Dendritic cell treated with granulocyte-macrophage colony-stimulating factor and Interleukin-4, amounts not matched to agents 40 ng/mL and 50 ng/mL, for 4 days (primary cell): ENCODE measurements around the gene RBPJ.

Experiments
- H3K27ac Mint-ChIP-seq: one replicate; pipeline ENCODE4 v1.8.0; 2022; ENCODE audit warnings: mild to moderate bottlenecking, mixed read lengths
- H3K27me3 Mint-ChIP-seq: one replicate; pipeline ENCODE4 v1.8.0; 2022; ENCODE audit warnings: mild to moderate bottlenecking, mixed read lengths
- H3K36me3 Mint-ChIP-seq: one replicate; pipeline ENCODE4 v1.8.0; 2022; ENCODE audit warnings: low read depth, mixed read lengths
- H3K4me1 Mint-ChIP-seq: one replicate; pipeline ENCODE4 v1.8.0; 2022; ENCODE audit warnings: low read depth, mixed read lengths
- H3K4me3 Mint-ChIP-seq: one replicate; pipeline ENCODE4 v1.8.0; 2022; ENCODE audit warnings: mild to moderate bottlenecking, moderate library complexity, mixed read lengths
- H3K9me3 Mint-ChIP-seq: one replicate; pipeline ENCODE4 v1.8.0; 2022; ENCODE audit warnings: mixed read lengths
- intact Hi-C: fragments of 100-400 bp; cut with micrococcal nuclease; formaldehyde crosslinking; loops from one replicate; pipeline ENCODE4 v1.15.0; 2022

Gene RBPJ

DNA sequence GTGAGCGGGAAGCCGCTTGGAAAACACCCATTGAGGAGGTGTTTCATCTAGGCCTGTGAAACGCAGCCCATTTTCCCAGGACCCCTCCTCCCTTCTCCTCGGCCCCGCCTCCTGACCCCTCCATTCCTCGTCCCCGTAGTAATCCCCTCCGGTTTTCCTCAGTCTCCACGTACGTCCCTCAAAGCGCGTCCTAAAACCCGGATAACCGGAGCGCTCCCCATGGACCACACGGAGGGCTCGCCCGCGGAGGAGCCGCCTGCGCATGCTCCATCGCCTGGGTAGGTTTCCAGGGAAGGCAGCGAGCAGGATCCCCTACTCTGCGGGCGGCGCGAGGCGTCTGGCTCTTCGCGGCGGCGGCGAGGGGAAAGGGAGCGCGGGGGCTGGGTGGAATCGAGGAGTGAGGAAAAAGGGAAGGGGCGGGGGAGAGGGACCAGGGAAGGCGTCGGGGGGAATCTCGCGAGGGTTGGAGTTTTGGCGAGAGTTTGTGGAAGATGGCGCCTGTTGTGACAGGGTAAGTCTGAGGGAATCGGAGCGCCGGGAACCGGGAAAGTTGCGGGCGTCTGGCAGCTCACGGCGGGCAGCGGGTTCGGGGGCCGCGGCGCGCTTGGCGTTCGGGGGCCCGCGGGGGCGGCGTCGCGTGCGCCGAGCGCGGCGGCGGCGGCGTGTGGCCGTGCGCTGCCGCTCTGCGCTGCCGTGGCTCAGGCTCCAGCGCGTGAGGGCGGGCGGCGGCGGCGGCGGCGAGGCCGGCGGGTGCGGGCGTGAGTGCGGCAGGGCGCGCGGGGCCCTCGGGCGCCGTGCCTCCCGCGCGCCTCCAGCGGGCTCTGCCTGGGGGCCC, at the start of gene RBPJ:
Gene RBPJ (plus strand): TSS at position 477 of the 835 bp plus-strand sequence. CDS start 15 bp downstream, at position 492.
- Mint-ChIP-seq H3K9me3 (peaks cover 21% of the 10 kb centered on the region), H3K27me3 (no peaks in the 10 kb centered on the region), H3K4me1 (peaks cover 50% of the 10 kb centered on the region), H3K4me3 (peak within 1 kb of the TSS; percentile 94), H3K27ac (peak within 1 kb of the TSS; percentile 98), H3K36me3 (peaks cover 73% of the 10 kb centered on the region)
- intact Hi-C loops = loop anchor here (1.0 to 10.0 kb wide), 5 partner anchors 102 to 396 kb away; no protein-coding TSS in a partner anchor

DNA sequence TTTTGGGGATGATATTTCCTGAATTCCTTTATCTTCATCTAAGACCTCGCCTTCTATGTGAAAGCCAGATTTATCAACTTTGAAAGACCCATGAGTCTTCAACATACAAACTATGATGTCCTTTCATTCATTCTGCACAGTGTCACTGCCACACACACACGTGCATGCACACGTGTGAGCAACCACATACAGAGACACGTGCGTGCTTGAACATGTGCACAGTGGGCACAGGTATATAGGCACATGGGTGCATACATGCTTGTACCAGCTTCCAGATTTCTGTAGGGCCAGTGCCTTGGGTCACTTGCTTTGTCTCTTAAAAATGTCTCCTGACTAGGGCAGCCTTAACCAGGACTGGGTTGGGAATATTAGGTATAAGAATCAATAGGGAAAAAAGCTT, 49.1 kb upstream of the RBPJ start:
- Mint-ChIP-seq H3K4me1 (peaks cover 69% of the 10 kb centered on the region), H3K27me3 (no peaks in the 10 kb centered on the region), H3K9me3 (no peaks in the 10 kb centered on the region), H3K36me3 (peaks cover 12% of the 10 kb centered on the region), H3K27ac (peak overlapping the region; percentile 90), H3K4me3 (no peak overlapping the region)
- intact Hi-C loops = loop anchor here (2.0 to 5.0 kb wide), 2 partner anchors 17 to 46 kb away; no protein-coding TSS in a partner anchor

DNA sequence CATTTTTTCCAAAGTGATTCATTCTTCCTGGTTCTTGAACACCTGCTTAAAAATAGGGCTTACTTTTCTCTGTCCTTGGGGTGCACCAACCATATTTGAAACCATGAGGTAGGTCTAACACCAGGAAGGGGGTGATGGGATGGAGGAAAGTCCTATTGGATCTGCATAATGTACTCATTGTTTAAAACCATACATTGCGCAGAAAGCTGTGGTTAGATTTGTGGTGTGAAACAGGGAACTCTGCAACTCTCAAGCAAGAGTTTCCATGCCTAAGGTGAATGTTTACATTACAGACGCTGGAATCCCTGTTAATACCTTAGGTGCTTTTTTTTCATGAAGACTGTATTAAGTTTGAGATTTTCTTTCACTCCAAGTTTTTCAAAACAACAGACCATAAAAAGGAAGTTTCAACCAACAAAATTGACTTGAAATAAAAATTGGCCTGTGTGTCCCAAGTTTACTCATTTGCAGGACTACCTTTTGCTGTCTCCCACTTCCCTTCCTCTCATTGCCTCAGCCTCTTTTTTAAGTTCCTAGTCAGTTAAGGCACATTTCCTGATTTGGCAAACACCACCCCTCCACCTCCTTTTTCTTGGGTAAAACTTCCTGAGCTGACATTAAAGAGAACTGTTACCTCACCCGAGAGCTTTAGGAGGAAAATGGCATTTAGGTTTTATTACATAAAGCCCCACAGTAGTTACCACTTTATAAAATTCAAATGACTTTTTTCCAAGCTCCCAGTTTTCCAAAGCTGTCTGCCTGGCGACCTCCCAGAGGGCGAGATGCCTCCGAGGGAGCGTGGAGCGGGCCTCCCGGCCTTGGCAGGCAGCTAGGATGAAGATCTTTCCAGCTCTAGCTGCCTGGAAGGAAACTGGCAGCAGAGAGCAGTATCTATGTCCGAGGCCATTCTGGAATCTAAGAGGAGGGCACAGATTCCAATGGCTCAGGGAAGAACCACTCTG, 47.9 kb upstream of the RBPJ start:
- Mint-ChIP-seq H3K27me3 (no peaks in the 10 kb centered on the region), H3K4me1 (peaks cover 78% of the 10 kb centered on the region), H3K36me3 (peaks cover 12% of the 10 kb centered on the region), H3K4me3 (peak overlapping the region; percentile 72), H3K27ac (peak overlapping the region; percentile 90), H3K9me3 (no peaks in the 10 kb centered on the region)
- intact Hi-C loops = loop anchor here (2.0 to 5.0 kb wide), 2 partner anchors 16 to 44 kb away; no protein-coding TSS in a partner anchor

DNA sequence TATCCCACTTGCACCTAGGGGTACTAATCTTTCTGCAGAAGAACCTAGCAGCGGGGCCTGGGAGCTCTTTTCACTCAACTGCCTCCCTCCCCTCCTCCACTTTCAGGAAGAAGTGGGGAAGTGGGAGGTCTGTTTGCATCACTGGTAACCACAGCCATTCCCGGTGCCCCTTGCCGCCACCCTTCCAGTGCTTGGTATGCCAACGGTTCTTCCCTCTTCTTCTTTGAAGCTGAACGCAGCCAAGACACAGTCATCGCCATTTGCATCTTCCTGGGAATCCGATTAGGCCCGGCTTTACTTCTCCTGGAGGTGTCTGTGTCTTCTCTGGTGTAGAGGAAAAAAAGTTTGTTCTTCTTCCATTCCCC, 47.2 kb upstream of the RBPJ start:
- Mint-ChIP-seq H3K27me3 (no peaks in the 10 kb centered on the region), H3K27ac (peak overlapping the region; percentile 90), H3K9me3 (no peaks in the 10 kb centered on the region), H3K36me3 (peaks cover 12% of the 10 kb centered on the region), H3K4me3 (peak overlapping the region; percentile 72), H3K4me1 (peaks cover 74% of the 10 kb centered on the region)
- intact Hi-C loops = loop anchor here (2.0 to 5.0 kb wide), 2 partner anchors 15 to 44 kb away; no protein-coding TSS in a partner anchor

DNA sequence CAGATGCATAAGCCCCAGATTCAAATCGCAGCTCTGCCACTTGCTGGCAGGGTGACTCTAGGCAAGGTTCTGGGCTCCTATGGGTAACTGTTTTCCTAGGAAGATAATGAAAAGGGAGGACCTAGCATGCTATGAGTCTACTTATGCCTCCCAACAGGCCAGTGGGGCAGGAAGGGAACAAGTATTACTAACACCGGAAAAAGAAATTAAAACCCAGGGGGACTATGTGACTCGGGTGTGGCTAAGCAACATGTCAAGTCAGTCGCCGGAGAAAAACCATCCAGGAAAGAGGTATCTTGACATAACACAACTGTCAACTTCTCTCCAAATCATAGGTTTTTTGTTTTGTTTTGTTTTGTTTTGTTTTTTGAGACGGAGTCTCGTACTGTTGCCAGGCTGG, 45.5 kb upstream of the RBPJ start:
- Mint-ChIP-seq H3K27me3 (no peaks in the 10 kb centered on the region), H3K36me3 (peaks cover 6% of the 10 kb centered on the region), H3K27ac (peak overlapping the region; percentile 90), H3K4me1 (peaks cover 64% of the 10 kb centered on the region), H3K4me3 (peak overlapping the region; percentile 72), H3K9me3 (no peaks in the 10 kb centered on the region)
- intact Hi-C loops = no loop called here

DNA sequence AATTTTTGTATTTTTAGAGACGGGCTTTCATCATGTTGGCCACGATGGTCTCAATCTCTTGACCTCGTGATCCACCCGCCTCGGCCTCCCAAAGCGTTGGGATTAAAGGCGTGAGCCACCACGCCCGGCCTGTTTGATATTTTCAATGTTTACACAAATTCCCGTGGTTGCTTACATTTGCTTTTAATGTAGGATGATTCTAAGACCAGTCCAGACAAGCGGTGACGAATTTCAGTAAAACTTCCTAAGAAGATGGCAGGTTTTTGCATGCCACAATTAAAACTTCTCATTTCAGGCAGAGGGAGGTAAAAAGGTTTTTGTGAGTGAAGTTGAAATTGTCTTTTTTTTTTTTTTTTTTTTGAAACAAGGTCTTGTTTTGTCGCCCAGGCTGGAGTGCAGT, 41.4 kb upstream of the RBPJ start:
- H3K4me3 Mint-ChIP-seq = no peak overlapping the region
- no peaks in the 10 kb centered on the region for H3K9me3 Mint-ChIP-seq
- peaks cover 34% of the 10 kb centered on the region for H3K4me1 Mint-ChIP-seq
- H3K36me3 Mint-ChIP-seq = peaks cover under 1% of the 10 kb centered on the region
- no peak overlapping the region for H3K27ac Mint-ChIP-seq
- H3K27me3 Mint-ChIP-seq = no peaks in the 10 kb centered on the region
- intact Hi-C loops = no loop called here

DNA sequence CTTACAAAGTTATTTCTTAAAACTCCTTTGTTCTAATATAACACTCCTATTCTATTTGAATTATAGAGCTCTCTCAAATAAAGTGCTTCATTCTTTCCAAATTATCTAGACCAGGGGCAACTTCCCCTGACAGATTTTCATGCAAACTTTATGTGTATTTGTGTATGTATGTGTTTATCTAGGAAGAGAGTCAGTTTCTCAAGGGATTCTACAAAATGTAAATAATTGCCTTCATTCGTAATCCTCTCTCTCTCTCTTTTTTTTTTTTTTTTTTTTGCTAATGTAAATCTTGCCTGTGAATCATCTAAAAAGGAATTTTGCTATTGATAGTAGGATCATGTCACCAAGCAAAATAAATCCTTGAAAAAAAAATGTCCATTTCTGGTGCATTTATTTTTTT, 38.9 kb upstream of the RBPJ start:
- Mint-ChIP-seq H3K4me1 (peaks cover 19% of the 10 kb centered on the region), H3K27ac (no peak overlapping the region), H3K9me3 (no peaks in the 10 kb centered on the region), H3K36me3 (no peaks in the 10 kb centered on the region), H3K4me3 (no peak overlapping the region), H3K27me3 (no peaks in the 10 kb centered on the region)
- intact Hi-C loops = no loop called here

DNA sequence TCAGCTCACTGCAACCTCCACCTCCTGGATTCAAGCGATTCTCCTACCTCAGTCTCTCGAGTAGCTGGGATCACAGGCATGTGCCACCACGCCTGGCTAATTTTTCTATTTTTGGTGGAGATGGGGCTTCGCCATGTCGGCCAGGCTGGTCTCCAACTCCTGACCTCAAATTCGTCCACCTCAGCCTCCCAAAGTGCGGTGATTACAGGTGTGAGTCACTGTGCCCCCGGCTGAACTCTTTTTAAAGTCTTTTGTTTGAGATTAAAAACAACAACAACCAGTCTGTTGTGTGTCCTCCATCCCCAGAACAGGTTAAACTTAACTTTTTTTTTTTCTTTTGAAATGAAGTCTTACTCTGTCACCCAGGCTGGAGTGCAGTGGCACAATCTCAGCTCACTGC, 36.3 kb upstream of the RBPJ start:
- Mint-ChIP-seq H3K27ac (no peak overlapping the region), H3K36me3 (no peaks in the 10 kb centered on the region), H3K27me3 (no peaks in the 10 kb centered on the region), H3K4me1 (peaks cover 24% of the 10 kb centered on the region), H3K9me3 (no peaks in the 10 kb centered on the region), H3K4me3 (no peak overlapping the region)
- intact Hi-C loops = no loop called here

DNA sequence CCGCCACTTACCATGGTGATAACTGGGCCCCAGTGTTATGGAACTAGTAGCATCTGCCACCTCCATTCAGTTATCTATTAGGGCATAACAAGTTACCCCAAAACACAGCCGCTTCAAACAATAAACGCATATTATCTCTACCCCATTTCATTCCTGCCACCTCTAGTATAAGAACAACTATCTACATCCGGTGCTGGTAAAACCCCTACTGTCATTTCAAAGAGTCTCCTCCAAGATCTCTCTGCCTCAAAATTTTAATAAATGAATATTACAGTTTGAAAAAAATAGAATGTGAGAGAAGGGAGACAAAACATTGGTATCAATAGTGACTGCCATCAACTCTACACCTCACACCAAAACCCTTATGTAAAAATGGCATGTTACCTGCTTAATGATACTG, 35.5 kb upstream of the RBPJ start:
- H3K4me1 Mint-ChIP-seq = peaks cover 26% of the 10 kb centered on the region
- intact Hi-C loops = no loop called here
- H3K4me3 Mint-ChIP-seq = no peak overlapping the region
- no peak overlapping the region for H3K27ac Mint-ChIP-seq
- no peaks in the 10 kb centered on the region for H3K36me3 Mint-ChIP-seq
- H3K9me3 Mint-ChIP-seq = no peaks in the 10 kb centered on the region
- no peaks in the 10 kb centered on the region for H3K27me3 Mint-ChIP-seq

DNA sequence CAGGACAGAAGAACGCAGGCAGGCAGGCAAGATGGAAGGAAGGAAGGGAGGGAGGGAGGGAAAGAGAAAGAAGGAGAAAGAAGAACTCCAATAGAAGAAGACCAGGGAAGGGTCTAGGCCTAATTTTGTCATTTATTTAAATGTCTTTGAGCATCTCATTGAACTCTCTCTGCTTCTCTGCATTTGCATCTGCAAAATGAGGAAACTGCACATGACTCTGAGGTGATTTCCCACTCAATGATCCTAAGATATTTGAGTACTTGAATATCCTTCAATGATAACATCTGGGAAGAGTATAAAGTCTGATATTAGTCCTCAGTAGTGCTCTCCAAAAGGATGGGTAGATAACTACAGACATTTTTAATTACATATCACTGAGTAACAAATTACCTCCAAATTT, 33.1 kb upstream of the RBPJ start:
- Mint-ChIP-seq H3K4me3 (peak overlapping the region; percentile 32), H3K36me3 (no peaks in the 10 kb centered on the region), H3K27me3 (no peaks in the 10 kb centered on the region), H3K27ac (peak overlapping the region; percentile 96), H3K9me3 (no peaks in the 10 kb centered on the region), H3K4me1 (peaks cover 37% of the 10 kb centered on the region)
- intact Hi-C loops = loop anchor here (1.0 to 2.0 kb wide), 3 partner anchors 15 to 32 kb away; no protein-coding TSS in a partner anchor

DNA sequence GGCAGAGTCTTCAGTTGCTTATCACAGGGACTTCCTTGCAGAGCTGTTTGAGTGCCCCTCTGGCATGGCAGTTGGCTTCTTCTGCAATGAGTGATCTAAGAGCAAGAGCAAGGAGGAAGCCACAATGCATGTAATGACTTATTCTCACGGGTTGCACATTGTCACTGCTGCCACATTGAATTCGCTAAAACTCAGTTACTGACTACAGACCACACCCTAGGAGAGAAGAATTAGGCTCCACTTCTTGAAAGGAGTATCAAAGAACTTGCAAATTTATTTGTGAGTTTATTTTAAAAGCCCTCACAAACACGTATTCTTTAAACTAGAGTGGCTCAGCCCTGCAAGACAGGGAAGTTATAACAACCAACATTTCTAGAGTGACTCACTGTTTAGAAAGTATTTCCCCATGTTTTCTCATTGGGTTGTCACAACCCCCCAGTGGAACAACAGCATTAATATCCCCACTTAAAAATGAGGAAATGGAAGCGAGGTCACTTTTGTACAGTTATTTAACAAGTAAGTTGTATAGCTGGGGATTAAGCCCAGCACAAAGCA, 32.4 kb upstream of the RBPJ start:
- no peaks in the 10 kb centered on the region for H3K36me3 Mint-ChIP-seq
- H3K4me3 Mint-ChIP-seq = peak overlapping the region; percentile 32
- H3K4me1 Mint-ChIP-seq = peaks cover 37% of the 10 kb centered on the region
- intact Hi-C loops = loop anchor here (1.0 to 2.0 kb wide), 3 partner anchors 14 to 31 kb away; no protein-coding TSS in a partner anchor
- H3K27me3 Mint-ChIP-seq = no peaks in the 10 kb centered on the region
- H3K9me3 Mint-ChIP-seq = no peaks in the 10 kb centered on the region
- peak overlapping the region; percentile 96 for H3K27ac Mint-ChIP-seq

DNA sequence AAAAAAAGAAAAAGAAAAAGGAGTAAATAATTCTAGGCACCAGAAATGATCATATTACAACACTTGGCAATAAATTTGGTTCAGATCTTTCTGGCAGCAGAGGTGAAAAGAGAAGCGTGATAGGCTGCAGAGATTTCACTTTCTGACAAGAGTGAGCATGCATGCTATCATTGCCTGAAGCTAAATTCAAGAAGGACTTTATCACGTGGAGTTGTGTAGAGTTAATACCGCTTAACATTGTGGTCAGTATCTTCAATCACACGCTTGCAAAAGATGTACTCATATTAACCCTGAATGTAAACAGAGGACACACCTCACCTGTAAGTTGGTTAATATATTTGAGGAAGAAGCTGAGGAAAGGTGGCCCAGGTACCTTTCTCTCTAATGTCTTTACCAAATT, 31.4 kb upstream of the RBPJ start:
- H3K36me3 Mint-ChIP-seq = no peaks in the 10 kb centered on the region
- peaks cover 37% of the 10 kb centered on the region for H3K4me1 Mint-ChIP-seq
- H3K9me3 Mint-ChIP-seq = no peaks in the 10 kb centered on the region
- H3K27me3 Mint-ChIP-seq = no peaks in the 10 kb centered on the region
- H3K4me3 Mint-ChIP-seq = no peak overlapping the region
- intact Hi-C loops = loop anchor here (2.0 kb wide), 2 partner anchors 13 to 17 kb away; no protein-coding TSS in a partner anchor
- H3K27ac Mint-ChIP-seq = peak overlapping the region; percentile 96

DNA sequence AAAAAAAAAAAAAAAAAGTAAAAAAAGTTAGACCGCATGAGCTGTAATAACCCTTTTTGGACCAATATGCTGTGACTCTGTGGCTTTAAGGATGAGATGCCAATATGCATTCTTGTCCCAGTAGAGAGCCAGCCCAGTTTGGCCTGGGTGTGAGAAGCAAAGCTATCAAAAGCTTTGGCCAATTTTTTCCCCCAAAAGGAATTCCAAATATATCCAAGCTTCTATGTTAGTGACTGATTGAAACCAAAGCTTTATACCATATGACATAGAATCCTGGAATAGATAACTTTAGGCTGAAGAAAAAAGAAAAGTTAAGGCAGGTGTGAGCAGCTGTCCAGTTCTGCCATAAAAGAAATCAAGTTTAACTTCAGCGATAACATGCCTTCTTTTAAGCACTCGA, 30.5 kb upstream of the RBPJ start:
- Mint-ChIP-seq H3K4me1 (peaks cover 42% of the 10 kb centered on the region), H3K36me3 (no peaks in the 10 kb centered on the region), H3K9me3 (no peaks in the 10 kb centered on the region), H3K27ac (no peak overlapping the region), H3K27me3 (no peaks in the 10 kb centered on the region), H3K4me3 (no peak overlapping the region)
- intact Hi-C loops = no loop called here
